Epithelial cell of esophagus (primary cell): Measurements from ENCODE around the gene B3GAT1.

Experiments used
- DNase-seq: peaks from one replicate; pipeline ENCODE4 v3.0.0; 2010; ENCODE audit warnings: low read depth
- H3K4me3 ChIP-seq: 2 replicates; pipeline ENCODE4 v1.5.1; 2011; ENCODE audit warnings: mild to moderate bottlenecking, low read length, control low read depth
- TF ChIP-seq, protein P1 (sequence below): IDR thresholded peaks from 2 replicates; pipeline ENCODE4 v1.5.1; 2011; ENCODE audit warnings: low read depth, mild to moderate bottlenecking, low read length, control low read depth, inconsistent platforms; ENCODE audit not compliant: insufficient read depth; ENCODE audit errors: missing control alignments

Gene B3GAT1

DNA sequence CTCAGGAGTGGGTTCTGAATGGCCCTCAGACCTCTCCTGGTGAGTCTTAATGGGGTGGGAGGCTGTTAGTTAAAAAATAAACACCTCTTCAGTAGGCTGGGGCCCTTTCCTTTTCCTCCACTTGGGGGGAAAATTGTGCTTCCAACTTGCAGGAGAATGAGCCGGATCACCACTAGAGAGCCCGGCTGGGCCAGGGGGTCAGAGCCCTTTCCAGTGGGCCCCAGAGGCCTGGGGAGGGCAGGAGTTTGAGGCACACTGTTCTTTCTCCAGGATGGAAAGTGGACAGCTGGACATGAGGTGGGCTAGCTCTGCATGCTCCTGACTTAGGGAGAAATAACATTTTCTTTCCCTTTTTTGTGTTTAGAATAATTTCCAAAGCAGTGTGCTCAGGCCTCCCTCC, 32.8 kb downstream of the B3GAT1 start:
- TF ChIP-seq, protein P1, sequence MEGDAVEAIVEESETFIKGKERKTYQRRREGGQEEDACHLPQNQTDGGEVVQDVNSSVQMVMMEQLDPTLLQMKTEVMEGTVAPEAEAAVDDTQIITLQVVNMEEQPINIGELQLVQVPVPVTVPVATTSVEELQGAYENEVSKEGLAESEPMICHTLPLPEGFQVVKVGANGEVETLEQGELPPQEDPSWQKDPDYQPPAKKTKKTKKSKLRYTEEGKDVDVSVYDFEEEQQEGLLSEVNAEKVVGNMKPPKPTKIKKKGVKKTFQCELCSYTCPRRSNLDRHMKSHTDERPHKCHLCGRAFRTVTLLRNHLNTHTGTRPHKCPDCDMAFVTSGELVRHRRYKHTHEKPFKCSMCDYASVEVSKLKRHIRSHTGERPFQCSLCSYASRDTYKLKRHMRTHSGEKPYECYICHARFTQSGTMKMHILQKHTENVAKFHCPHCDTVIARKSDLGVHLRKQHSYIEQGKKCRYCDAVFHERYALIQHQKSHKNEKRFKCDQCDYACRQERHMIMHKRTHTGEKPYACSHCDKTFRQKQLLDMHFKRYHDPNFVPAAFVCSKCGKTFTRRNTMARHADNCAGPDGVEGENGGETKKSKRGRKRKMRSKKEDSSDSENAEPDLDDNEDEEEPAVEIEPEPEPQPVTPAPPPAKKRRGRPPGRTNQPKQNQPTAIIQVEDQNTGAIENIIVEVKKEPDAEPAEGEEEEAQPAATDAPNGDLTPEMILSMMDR: no peak
- no peak for DNase-seq
- H3K4me3 ChIP-seq: no peak overlapping the region

DNA sequence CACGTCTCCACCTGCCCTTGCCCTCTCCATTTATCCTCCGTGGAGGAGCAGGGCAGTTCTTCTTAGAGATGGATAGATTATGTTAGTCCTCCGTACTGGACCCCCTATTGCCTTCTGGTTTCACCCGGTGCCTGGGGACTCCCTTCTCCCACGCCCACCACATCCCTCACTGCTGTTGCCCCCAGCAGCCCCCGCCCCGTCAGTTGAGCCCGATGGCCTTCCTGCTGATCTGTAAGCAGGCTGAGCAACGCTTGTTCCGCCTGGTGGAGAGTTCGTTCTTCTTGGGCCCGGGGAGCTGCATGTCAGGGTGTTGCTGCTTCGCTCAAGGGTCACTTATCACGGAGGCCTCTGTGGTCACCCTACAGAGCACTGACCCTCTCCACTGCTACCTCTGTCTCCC, 34.2 kb downstream of the B3GAT1 start:
- H3K4me3 ChIP-seq: no peak overlapping the region
- TF ChIP-seq, protein P1: no peak
- no peak for DNase-seq

GRCh38 chr11:134376150-134376921, 35.7 kb downstream of the B3GAT1 start:
- TF ChIP-seq, protein P1: no peak
- H3K4me3 ChIP-seq: no peak overlapping the region
- no peak for DNase-seq

DNA sequence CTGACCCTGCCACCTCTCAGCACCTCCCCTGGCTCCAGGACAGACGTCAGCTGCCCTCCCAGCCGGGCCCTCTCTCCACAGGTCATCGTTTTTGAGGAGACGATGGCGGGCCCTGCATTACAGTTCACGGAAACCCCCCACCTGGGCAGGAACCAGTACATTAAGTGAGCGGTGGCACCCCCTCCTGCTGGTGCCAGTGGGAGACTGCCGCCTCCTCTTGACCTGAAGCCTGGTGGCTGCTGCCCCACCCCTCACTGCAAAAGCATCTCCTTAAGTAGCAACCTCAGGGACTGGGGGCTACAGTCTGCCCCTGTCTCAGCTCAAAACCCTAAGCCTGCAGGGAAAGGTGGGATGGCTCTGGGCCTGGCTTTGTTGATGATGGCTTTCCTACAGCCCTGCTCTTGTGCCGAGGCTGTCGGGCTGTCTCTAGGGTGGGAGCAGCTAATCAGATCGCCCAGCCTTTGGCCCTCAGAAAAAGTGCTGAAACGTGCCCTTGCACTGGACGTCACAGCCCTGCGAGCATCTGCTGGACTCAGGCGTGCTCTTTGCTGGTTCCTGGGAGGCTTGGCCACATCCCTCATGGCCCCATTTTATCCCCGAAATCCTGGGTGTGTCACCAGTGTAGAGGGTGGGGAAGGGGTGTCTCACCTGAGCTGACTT, 37.0 kb downstream of the B3GAT1 start:
- DNase-seq: no peak
- TF ChIP-seq, protein P1: no peak
- H3K4me3 ChIP-seq: no peak overlapping the region

DNA sequence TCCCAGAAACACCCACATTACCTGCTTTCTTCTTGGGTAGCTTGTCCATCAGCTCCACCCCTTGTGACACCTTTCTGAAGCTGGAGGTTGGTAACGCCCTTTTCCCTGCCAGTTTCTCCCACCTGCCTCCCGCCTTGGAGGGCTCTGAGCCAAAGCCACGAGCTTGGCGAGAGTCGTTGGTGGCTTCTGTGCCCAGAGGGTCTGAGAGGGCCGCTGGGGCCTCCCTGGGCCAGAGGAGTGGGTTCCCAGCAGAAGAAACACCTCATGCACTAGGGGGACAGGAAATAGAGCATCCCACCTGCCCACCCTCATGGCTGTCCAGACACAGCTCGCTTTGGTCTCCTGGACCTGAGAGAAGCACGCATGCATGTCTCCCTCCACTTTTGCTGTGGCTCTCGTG, 37.9 kb downstream of the B3GAT1 start:
- no peak overlapping the region for H3K4me3 ChIP-seq
- TF ChIP-seq, protein P1: no peak
- no peak for DNase-seq

GRCh38 chr11:134373591-134374052, 38.4 kb downstream of the B3GAT1 start:
- DNase-seq: no peak
- TF ChIP-seq, protein P1: no peak
- no peak overlapping the region for H3K4me3 ChIP-seq
